Loucy (cell line): ENCODE results near the gene HEATR5A.

Experiments
- CTCF ChIP-seq: fragments of 200-600 bp; sonication (generic); conservative IDR thresholded peaks from 2 replicates; pipeline ENCODE4 v1.5.1; 2014; ENCODE audit warnings: mild to moderate bottlenecking, antibody characterized with exemption, low read length
- EZH2phosphoT487 ChIP-seq: fragments of 200-600 bp; IDR thresholded peaks from 2 replicates; pipeline ENCODE4 v1.6.1; 2018; ENCODE audit warnings: antibody characterized with exemption, mild to moderate bottlenecking, moderate library complexity, borderline replicate concordance

- TF ChIP-seq CTCF (peak; percentile 80), EZH2phosphoT487 (no peak)
Measured at GRCh38 chr14:31449971-31450610, 29.7 kb upstream of the HEATR5A start.
